Caco-2 (cell line): ENCODE results near the gene SPTA1. TPM values are rescaled to one million over a fixed set of nuclear protein-coding genes. Genes with fewer than 3 reads are reported as not detected.

ENCODE experiments used
- BruUV-seq: library from RNA; stranded (reverse); fragments of 400-500 nt; replicated peaks from 2 replicates; lab custom pipeline; 2021; lab: Mats Ljungman, UMichigan
- CTCF ChIA-PET: fragments of 300-600 bp; sonication (Branson Sonifier 250); formaldehyde crosslinking; loops from one replicate; lab custom pipeline; 2022; ENCODE audit warnings: antibody characterized with exemption; lab: Charles Lee
- POLR2A ChIA-PET: fragments of 300-600 bp; sonication (Branson Sonifier 250); formaldehyde crosslinking; loops from one replicate; lab custom pipeline; 2022; ENCODE audit warnings: antibody characterized with exemption; lab: Charles Lee
- DNase-seq, 2 experiments: peaks; one replicate each; pipeline versions ENCODE4 v3.0.0 to v3.0.0-alpha.2; 2020 to 2022
- H3K27me3 ChIP-seq: replicated peaks from 2 replicates; pipeline ENCODE4 v1.6.0; 2011; ENCODE audit warnings: low read length; ENCODE audit not compliant: control insufficient read depth, insufficient read depth
- H3K36me3 ChIP-seq: 2 replicates; pipeline ENCODE4 v1.5.1; 2011; ENCODE audit warnings: low read length; ENCODE audit not compliant: control insufficient read depth, insufficient read depth
- H3K4me1 ChIP-seq: fragments of 250-450 bp; sonication (Bioruptor Pico); 2 replicates; pipeline ENCODE4 v1.5.1; 2020; ENCODE audit warnings: mild to moderate bottlenecking
- H3K4me3 ChIP-seq: 2 replicates; pipeline ENCODE4 v1.5.1; 2011; ENCODE audit warnings: low read depth, mild to moderate bottlenecking, control low read depth, low read length
- H3K9me3 ChIP-seq: fragments of 250-450 bp; sonication (Bioruptor Pico); 2 replicates; pipeline ENCODE4 v1.5.1; 2020; ENCODE audit warnings: mild to moderate bottlenecking, moderate library complexity
- H3K27ac Mint-ChIP-seq: one replicate; pipeline ENCODE4 v1.8.0; 2022; ENCODE audit warnings: mixed read lengths; ENCODE audit not compliant: unreplicated experiment
- H3K27me3 Mint-ChIP-seq: one replicate; pipeline ENCODE4 v1.8.0; 2022; ENCODE audit warnings: mixed read lengths; ENCODE audit not compliant: insufficient read depth, unreplicated experiment
- H3K36me3 Mint-ChIP-seq: one replicate; pipeline ENCODE4 v1.8.0; 2022; ENCODE audit warnings: mild to moderate bottlenecking, mixed read lengths; ENCODE audit not compliant: insufficient read depth, unreplicated experiment
- H3K4me1 Mint-ChIP-seq: one replicate; pipeline ENCODE4 v1.8.0; 2022; ENCODE audit warnings: low read depth, mixed read lengths; ENCODE audit not compliant: unreplicated experiment
- H3K4me3 Mint-ChIP-seq: one replicate; pipeline ENCODE4 v1.8.0; 2022; ENCODE audit warnings: mild to moderate bottlenecking, moderate library complexity, mixed read lengths; ENCODE audit not compliant: unreplicated experiment
- H3K9me3 Mint-ChIP-seq: one replicate; pipeline ENCODE4 v1.8.0; 2022; ENCODE audit warnings: mixed read lengths; ENCODE audit not compliant: unreplicated experiment
- CTCF ChIP-seq, 2 experiments: fragments of 200-600 bp in 1 of 2; IDR thresholded peaks; 1 replicate in 1 of 2; 2 replicates in 1 of 2; pipeline versions ENCODE4 v1.5.1 to v1.8.0; 2011 to 2022; ENCODE audit warnings: antibody characterized with exemption in 1 of 2, control low read depth in 1 of 2, inconsistent platforms in 1 of 2, low read depth in 1 of 2, low read length in 1 of 2, mild to moderate bottlenecking in 1 of 2, moderate library complexity in 1 of 2; ENCODE audit not compliant: insufficient read depth in 1 of 2, severe bottlenecking in 1 of 2, unreplicated experiment in 1 of 2
- intact Hi-C: fragments of 100-400 bp; cut with micrococcal nuclease; formaldehyde crosslinking; loops from one replicate; pipeline ENCODE4 v1.10.0; 2022; ENCODE audit not compliant: unreplicated experiment
- total RNA-seq: library from RNA; stranded (reverse); gene quantifications from 2 replicates; pipeline ENCODE4 v1.2.3, GENCODE V29; 2022

The SPTA1 gene
- total RNA-seq, 1 experiment from 2014 or later: not detected

GRCh38 chr1:158654571-158654970 lies 31.9 kb downstream of the SPTA1 start:
- H3K4me1 Mint-ChIP-seq: no peaks in the 10 kb centered on the region
- TF ChIP-seq CTCF (IDR thresholded peaks at IDR 0.05; ENCODE audit: insufficient read depth in 1 of 2, low read depth in 1 of 2, low read length in 1 of 2, severe bottlenecking in 1 of 2, unreplicated experiment in 1 of 2): no peak
- H3K9me3 Mint-ChIP-seq: no peaks in the 10 kb centered on the region
- H3K36me3 Mint-ChIP-seq: no peaks in the 10 kb centered on the region
- Histone ChIP-seq H3K4me3 (no peak overlapping the region), H3K27me3 (no peaks in the 10 kb centered on the region), H3K9me3 (no peaks in the 10 kb centered on the region), H3K36me3 (no peaks in the 10 kb centered on the region), H3K4me1 (no peaks in the 10 kb centered on the region)
- DNase-seq: no peak
- H3K27me3 Mint-ChIP-seq: peaks cover 10% of the 10 kb centered on the region
- ChIA-PET POLR2A (no interaction called here), CTCF (no interaction called here)
- BruUV-seq: no TSS peak
- no peak overlapping the region for H3K4me3 Mint-ChIP-seq
- intact Hi-C loops: no loop called here
- H3K27ac Mint-ChIP-seq: no peak overlapping the region

GRCh38 chr1:158654086-158654485 lies 32.4 kb downstream of the SPTA1 start:
- intact Hi-C loops: no loop called here
- Histone ChIP-seq H3K36me3 (no peaks in the 10 kb centered on the region), H3K9me3 (no peaks in the 10 kb centered on the region), H3K4me3 (no peak overlapping the region), H3K4me1 (no peaks in the 10 kb centered on the region), H3K27me3 (no peaks in the 10 kb centered on the region)
- Mint-ChIP-seq H3K27me3 (peaks cover 10% of the 10 kb centered on the region), H3K27ac (no peak overlapping the region), H3K4me3 (no peak overlapping the region), H3K9me3 (no peaks in the 10 kb centered on the region), H3K36me3 (no peaks in the 10 kb centered on the region), H3K4me1 (no peaks in the 10 kb centered on the region)
- TF ChIP-seq CTCF (IDR thresholded peaks at IDR 0.05; ENCODE audit: insufficient read depth in 1 of 2, low read depth in 1 of 2, low read length in 1 of 2, severe bottlenecking in 1 of 2, unreplicated experiment in 1 of 2): no peak
- BruUV-seq: no TSS peak
- POLR2A ChIA-PET: no interaction called here
- no peak for DNase-seq
- CTCF ChIA-PET: no interaction called here

- Mint-ChIP-seq H3K9me3 (no peaks in the 10 kb centered on the region), H3K27ac (no peak overlapping the region), H3K36me3 (no peaks in the 10 kb centered on the region), H3K4me3 (no peak overlapping the region), H3K4me1 (no peaks in the 10 kb centered on the region), H3K27me3 (peaks cover 10% of the 10 kb centered on the region)
- DNase-seq: no peak
- no peak for TF ChIP-seq CTCF (IDR thresholded peaks at IDR 0.05; ENCODE audit: insufficient read depth in 1 of 2, low read depth in 1 of 2, low read length in 1 of 2, severe bottlenecking in 1 of 2, unreplicated experiment in 1 of 2)
- Histone ChIP-seq H3K36me3 (no peaks in the 10 kb centered on the region), H3K9me3 (no peaks in the 10 kb centered on the region), H3K27me3 (no peaks in the 10 kb centered on the region), H3K4me3 (no peak overlapping the region), H3K4me1 (no peaks in the 10 kb centered on the region)
- CTCF ChIA-PET: interaction anchor here (0.6 kb wide), 1 partner anchor 155 kb away, joined by 8 read pairs; no protein-coding TSS in a partner anchor
- POLR2A ChIA-PET: no interaction called here
- intact Hi-C loops: no loop called here
- no TSS peak for BruUV-seq
Observed at GRCh38 chr1:158652721-158653334, 33.7 kb downstream of the SPTA1 start.
